ENCODE results near the gene ARID1B.
"Not testable (repeated sequence)": the region's sequence is repeated elsewhere in the genome, so short reads cannot be mapped to it uniquely, and the experiment has no call there.

Gene ARID1B

DNA sequence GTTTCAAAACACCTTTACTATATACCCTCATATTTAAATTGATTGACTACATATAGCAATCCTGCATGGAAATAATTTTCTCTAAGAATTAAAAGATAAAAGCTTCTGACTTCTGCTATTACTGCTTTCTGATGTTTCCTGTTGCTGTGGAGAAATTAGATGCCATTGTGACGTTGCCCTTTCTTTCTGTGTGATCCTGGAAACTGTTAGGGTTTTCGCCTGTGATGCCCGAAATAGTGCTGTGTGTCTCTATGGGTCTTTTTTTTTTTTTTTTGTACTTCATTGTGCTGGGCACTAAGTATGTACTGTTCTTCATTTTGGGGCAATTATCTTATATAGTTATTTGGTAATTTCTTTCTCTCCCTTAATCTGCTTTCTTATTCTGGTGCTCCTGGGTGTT, 205.0 kb downstream of the ARID1B start:
- in situ Hi-C loops (cut with MboI; ENCODE audit: low sequenced_read_pairs) = no loop called here

DNA sequence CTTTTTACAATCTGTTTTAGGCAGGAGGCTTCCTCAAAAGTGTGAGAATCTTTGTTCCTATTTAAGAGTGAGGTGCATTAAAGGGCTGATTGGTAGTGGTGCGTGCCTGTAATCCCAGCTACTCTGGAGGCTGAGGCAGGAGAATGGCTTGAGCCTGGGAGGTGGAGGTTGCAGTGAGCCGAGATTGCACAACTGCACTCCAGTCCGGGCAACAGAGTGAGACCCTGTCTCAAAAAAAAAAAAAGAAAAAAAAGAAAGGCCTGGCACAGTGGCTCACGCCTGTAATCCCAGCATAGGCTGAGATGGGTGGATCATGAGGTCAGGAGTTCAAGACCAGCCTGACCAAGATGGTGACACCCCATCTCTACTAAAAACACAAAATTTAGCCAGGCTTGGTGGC, 205.7 kb downstream of the ARID1B start:
- in situ Hi-C loops (cut with MboI; ENCODE audit: low sequenced_read_pairs) = not testable (repeated sequence)

DNA sequence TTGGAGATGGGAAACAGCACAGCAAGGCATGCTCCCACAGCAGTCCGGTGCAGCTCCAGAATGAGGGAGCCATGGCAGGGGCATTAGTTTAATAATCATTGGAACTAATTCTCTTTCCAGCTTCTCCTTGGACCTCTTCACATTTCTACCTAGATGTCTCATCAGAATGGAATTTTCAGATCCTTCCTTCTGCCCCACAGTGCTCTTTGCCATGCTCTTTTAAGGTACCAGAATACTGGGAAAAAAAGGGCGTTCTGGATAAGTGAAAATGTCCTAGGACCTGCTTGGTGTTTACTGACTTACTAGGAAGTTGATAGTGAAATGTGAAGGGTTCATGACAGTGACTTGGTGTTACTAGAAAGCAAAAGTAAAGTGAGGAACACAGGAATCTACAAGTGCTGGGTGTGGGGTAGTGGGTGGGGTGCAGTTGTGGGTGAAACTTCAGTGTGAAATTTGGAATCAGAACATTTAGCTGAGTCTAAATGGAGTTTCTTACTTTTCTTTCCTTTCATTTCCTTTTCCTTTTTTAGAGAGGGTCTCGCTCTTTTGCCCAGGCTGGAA, 207.1 kb downstream of the ARID1B start:
- in situ Hi-C loops (cut with MboI; ENCODE audit: low sequenced_read_pairs) = no loop called here

DNA sequence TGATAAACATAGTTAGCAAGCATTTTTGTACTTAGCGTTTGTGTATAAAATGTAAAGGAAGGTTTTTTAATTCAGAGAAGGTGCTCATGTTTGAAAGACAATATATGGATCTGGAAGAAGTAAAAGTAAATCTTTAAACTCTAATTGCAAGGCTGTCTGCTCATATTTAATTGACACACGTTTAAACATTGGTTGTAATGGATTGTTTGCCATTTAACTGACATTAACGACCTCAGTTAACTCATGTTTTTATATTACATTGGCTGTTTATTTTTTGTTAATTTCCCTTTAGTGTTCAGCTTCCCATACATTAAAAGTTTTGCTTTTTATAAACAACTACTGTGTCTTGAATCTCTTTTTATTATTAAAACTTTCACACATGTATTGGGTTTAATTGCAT, 208.1 kb downstream of the ARID1B start:
- in situ Hi-C loops (cut with MboI; ENCODE audit: low sequenced_read_pairs) = no loop called here

DNA sequence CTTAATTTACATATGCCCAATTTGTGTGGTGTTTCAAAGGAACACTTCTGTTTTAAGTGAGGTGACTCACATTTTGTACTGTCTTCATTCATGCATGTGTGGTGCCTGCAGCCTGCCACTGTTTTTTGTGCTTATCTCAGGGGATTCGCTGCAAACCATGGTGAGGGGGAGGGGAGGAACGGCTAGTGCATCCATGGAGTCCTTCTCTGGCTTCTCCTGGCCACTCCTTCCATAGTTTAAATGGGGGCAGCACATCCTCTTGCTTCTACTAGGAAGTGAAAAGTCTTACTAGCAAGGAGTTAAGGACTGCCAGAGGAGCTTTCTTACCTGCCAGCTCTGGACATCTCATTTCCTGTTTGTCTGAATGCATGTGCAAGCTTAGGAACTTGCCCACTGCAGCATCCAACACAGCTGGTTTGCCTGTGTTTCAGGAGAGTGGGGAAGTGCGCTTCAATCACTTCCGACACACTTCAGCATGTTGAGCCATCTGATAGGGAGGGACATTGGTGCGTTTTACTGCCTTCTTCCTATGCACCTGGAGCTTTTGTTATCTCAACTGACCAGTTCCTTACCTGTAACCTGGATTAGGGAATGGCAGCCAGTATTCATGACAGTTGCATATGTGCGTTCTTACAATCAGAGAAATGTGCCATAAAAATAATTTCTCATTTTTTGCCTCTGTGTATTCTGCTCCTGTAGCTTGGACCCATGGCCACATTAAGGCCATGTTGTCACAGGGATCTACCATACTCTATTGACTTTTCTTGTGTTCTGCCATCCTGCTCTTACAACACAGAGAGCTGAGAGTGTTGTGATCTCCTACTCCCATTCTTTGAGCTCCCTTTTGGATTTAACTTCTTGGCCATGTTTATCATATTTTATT, 211.3 kb downstream of the ARID1B start:
- in situ Hi-C loops (cut with MboI; ENCODE audit: low sequenced_read_pairs) = no loop called here

DNA sequence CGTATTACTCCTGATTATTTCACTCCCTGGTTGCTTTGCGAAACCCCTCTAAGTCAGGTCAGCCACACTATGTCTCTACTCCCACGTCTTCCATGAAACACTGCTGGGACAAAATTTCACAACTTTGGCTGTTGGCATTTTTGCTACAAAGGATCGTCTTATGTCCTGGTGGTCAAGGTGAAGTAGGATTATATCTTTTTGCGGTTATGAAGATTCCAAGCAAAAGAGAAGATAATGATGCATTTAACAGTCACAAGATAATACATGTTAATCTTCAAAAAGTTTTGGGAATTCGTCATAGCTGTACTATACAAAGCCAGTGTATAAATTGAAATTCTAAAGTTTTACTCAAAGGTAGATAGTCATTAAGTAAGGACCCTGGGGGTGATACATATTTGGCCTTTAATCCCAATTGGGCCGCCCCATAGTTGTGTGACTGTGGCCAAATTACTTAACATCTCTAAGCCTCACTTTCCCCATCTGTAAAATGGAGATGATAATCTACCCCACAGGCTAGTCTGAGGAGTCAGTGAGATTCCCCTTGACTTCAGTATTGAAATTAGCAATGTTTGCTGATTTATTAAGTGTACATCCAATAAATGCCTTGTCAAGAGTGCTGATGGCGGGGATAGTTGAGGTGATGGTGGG, 212.1 kb downstream of the ARID1B start:
- in situ Hi-C loops (cut with MboI; ENCODE audit: low sequenced_read_pairs) = no loop called here

DNA sequence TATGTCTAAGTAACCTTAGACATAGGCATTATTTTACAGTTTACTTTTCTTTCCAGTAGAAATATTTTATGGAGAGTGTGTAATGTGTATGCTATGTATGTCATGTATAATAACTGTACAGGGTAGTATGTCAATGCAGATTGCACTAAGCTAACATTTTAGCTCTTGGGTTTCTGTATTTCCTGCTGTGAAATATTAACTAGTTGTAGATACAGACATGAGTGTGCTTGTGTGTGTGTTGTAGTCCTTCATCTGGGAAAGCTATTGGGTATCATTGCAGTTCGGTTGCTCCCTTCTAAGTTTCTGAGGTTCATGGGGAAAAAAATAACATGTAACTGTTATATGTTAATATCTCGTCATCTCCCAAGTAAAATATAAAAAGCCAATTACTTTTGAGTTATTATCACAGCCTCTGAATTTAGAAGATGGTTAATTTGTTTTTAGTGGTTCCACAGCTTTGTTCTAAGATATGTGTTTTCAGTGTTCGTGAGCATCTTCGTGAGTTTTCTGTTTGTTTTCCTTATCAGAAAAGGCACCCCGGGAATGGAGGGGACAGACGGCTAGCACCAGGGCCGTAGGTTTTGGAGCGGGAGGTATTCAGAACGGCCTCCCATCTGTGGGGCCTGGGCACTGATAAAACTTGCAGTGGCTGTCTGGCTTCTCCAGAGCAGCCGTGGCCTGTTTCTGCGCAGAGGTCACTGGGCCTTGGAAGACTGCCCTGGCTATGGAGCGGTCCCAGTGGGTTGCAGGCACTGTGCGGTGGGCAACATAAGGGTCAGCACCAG, 215.0 kb downstream of the ARID1B start:
- in situ Hi-C loops (cut with MboI; ENCODE audit: low sequenced_read_pairs) = no loop called here

- in situ Hi-C loops (cut with MboI; ENCODE audit: low sequenced_read_pairs) = no loop called here
These were observed 216.5 kb downstream of the ARID1B start for GRCh38 chr6:156993713-156994112.

GRCh38 chr6:156994215-156995076, 217.3 kb downstream of the ARID1B start:
- in situ Hi-C loops (cut with MboI; ENCODE audit: low sequenced_read_pairs) = no loop called here

- in situ Hi-C loops (cut with MboI; ENCODE audit: low sequenced_read_pairs) = no loop called here
These were observed 218.3 kb downstream of the ARID1B start for GRCh38 chr6:156995502-156995901.

GRCh38 chr6:156996265-156996664, 219.1 kb downstream of the ARID1B start:
- in situ Hi-C loops (cut with MboI; ENCODE audit: low sequenced_read_pairs) = no loop called here

- in situ Hi-C loops (cut with MboI; ENCODE audit: low sequenced_read_pairs) = no loop called here
These were observed 221.7 kb downstream of the ARID1B start for GRCh38 chr6:156998794-156999330.

GRCh38 chr6:156999762-157000161, 222.6 kb downstream of the ARID1B start:
- in situ Hi-C loops (cut with MboI; ENCODE audit: low sequenced_read_pairs) = no loop called here

- in situ Hi-C loops (cut with MboI; ENCODE audit: low sequenced_read_pairs) = no loop called here
These were observed 224.5 kb downstream of the ARID1B start for GRCh38 chr6:157001716-157002115.

DNA sequence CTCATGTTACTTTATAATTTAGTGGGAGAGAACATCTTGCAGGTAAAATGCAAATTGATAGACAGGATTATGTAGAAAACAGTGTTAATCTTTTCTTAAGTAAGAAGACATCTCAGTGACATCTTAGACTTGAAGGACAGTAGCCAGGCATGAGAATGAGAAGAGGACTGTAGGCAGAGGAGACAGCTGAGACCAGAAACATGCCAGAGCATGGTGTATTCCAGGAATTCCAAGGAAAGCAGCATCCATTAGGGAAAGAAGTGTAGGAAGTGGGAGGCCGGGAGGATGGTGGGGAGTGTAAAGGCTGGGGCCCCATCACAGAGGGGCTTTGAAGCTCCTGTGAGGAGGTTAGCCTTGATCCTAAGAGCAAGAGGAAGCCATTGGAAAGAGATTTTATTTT, 225.6 kb downstream of the ARID1B start:
- in situ Hi-C loops (cut with MboI; ENCODE audit: low sequenced_read_pairs) = no loop called here

DNA sequence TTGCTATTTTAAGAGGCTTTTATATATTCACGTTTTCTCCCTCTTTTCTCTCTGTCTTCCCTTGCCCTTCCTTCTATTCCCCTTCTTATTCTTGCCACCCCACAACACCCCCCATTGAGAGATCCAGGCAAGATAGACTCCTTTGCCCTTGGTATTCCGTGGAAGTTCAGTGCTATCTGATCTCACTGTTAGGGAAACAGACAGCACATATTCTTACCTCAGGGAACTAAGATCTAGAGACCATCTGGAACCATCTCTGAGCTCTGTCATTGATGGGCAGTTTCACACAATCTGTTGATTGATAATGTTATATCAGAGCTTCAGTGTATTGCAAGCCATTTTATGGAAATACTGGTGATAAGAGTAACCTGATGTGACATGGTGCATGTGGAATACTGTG, 228.8 kb downstream of the ARID1B start:
- in situ Hi-C loops (cut with MboI; ENCODE audit: low sequenced_read_pairs) = no loop called here

- in situ Hi-C loops (cut with MboI; ENCODE audit: low sequenced_read_pairs) = no loop called here
These were observed 231.4 kb downstream of the ARID1B start for GRCh38 chr6:157008568-157008967.

DNA sequence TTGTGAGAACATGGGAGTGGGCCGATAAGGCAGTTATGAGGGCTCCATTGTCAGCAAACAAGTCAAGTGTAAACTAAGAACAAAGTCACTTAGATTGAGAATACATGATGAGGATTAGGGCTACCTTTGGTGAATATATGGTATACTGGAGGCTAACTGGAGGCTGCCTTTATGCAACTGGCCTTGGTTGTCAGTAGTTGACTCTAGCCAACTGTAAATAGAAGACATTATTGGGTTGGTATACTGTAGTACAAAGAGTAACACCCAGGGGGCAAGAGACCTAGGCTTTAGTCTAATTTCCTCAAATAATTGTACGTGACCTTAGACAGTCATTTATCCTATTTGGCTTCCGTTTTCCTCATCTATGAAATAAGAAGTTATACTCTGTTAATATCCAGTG, 235.2 kb downstream of the ARID1B start:
- in situ Hi-C loops (cut with MboI; ENCODE audit: low sequenced_read_pairs) = no loop called here

- in situ Hi-C loops (cut with MboI; ENCODE audit: low sequenced_read_pairs) = no loop called here
These were observed 236.6 kb downstream of the ARID1B start for GRCh38 chr6:157013649-157014304.

DNA sequence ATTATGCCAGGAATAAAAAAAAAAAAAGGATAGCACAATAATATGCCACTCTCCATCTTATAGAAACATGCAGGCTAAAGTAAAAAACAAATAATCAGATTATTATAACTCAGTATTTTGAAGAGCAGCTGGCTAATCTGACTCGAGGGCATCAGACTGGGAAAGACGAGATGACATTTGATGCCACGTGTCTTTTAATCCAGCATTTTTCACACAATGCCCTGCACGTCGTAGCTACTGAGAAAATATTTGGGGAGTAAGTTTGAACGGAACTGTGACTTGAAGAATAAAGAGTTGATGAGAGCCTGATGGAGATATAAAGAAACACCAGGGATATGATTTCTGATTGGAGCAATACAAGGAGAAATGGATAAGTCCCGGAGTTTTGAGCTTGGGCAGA, 237.7 kb downstream of the ARID1B start:
- in situ Hi-C loops (cut with MboI; ENCODE audit: low sequenced_read_pairs) = no loop called here

Data from HL-60/S4 treated with phorbol 12-myristate 13-acetate at 8.2 ng/mL for 4 days and 3 days (cell line).